DOHH2 (cell line): Measurements from ENCODE around the gene LRRC3.

Source experiments
- H3F3A ChIP-seq: fragments of 200-600 bp; sonication (generic), shearing (Covaris generic); 2 replicates; pipeline ENCODE4 v1.6.0; 2016; ENCODE audit warnings: antibody characterized with exemption, mild to moderate bottlenecking; ENCODE audit not compliant: control insufficient read depth, insufficient read depth
- H3K27ac ChIP-seq: fragments of 200-600 bp; sonication (generic); 2 replicates; pipeline ENCODE4 v1.5.1; 2014; ENCODE audit warnings: low read depth, mild to moderate bottlenecking, low read length, moderate library complexity
- H3K27me3 ChIP-seq: fragments of 200-600 bp; sonication (generic); 2 replicates; pipeline ENCODE4 v1.6.1; 2014; ENCODE audit warnings: mild to moderate bottlenecking, low read length, mixed read lengths; ENCODE audit not compliant: control insufficient read depth
- H3K36me3 ChIP-seq: fragments of 200-600 bp; sonication (generic); 2 replicates; pipeline ENCODE4 v1.6.1; 2014; ENCODE audit warnings: mild to moderate bottlenecking, low read length, moderate library complexity, mixed read lengths; ENCODE audit not compliant: control insufficient read depth
- H3K4me1 ChIP-seq: fragments of 200-600 bp; sonication (generic); 2 replicates; pipeline ENCODE4 v1.6.1; 2014; ENCODE audit warnings: mild to moderate bottlenecking, low read length, mixed read lengths; ENCODE audit not compliant: control insufficient read depth
- H3K4me2 ChIP-seq: fragments of 200-600 bp; sonication (generic); 2 replicates; pipeline ENCODE4 v1.6.0; 2014; ENCODE audit warnings: mild to moderate bottlenecking, low read length, moderate library complexity
- H3K4me3 ChIP-seq: fragments of 200-600 bp; sonication (generic); 2 replicates; pipeline ENCODE4 v1.5.1; 2014; ENCODE audit warnings: mild to moderate bottlenecking, low read length, mixed read lengths
- H3K79me2 ChIP-seq: fragments of 200-600 bp; sonication (generic); 2 replicates; pipeline ENCODE4 v1.6.1; 2014; ENCODE audit warnings: mild to moderate bottlenecking, low read length, mixed read lengths; ENCODE audit not compliant: control insufficient read depth
- H3K9me2 ChIP-seq: fragments of 200-600 bp; sonication (generic); replicated peaks from 2 replicates; pipeline ENCODE4 v1.6.1; 2014; ENCODE audit warnings: mild to moderate bottlenecking, low read length, mixed read lengths; ENCODE audit not compliant: control insufficient read depth
- H3K9me3 ChIP-seq: fragments of 200-600 bp; sonication (generic); 2 replicates; pipeline ENCODE4 v1.6.1; 2014; ENCODE audit warnings: antibody characterized with exemption, low read length, mixed read lengths; ENCODE audit not compliant: control insufficient read depth, insufficient read depth
- H4K20me1 ChIP-seq: fragments of 200-600 bp; sonication (generic); 2 replicates; pipeline ENCODE4 v1.6.0; 2014; ENCODE audit warnings: low read depth, mild to moderate bottlenecking, antibody characterized with exemption, low read length, moderate library complexity; ENCODE audit not compliant: control insufficient read depth, insufficient read depth
- EZH2phosphoT487 ChIP-seq: fragments of 200-600 bp; sonication (generic); IDR thresholded peaks from 2 replicates; pipeline ENCODE4 v1.6.1; 2017; ENCODE audit warnings: borderline replicate concordance, mild to moderate bottlenecking, antibody characterized with exemption, low read length, moderate library complexity, mixed read lengths
- TF ChIP-seq, protein P1 (sequence below): fragments of 200-600 bp; sonication (generic); IDR thresholded peaks from one replicate; pipeline ENCODE4 v1.5.1; 2014; ENCODE audit warnings: antibody characterized with exemption, mild to moderate bottlenecking, low read depth, low read length; ENCODE audit not compliant: poor library complexity, severe bottlenecking

LRRC3 gene

DNA sequence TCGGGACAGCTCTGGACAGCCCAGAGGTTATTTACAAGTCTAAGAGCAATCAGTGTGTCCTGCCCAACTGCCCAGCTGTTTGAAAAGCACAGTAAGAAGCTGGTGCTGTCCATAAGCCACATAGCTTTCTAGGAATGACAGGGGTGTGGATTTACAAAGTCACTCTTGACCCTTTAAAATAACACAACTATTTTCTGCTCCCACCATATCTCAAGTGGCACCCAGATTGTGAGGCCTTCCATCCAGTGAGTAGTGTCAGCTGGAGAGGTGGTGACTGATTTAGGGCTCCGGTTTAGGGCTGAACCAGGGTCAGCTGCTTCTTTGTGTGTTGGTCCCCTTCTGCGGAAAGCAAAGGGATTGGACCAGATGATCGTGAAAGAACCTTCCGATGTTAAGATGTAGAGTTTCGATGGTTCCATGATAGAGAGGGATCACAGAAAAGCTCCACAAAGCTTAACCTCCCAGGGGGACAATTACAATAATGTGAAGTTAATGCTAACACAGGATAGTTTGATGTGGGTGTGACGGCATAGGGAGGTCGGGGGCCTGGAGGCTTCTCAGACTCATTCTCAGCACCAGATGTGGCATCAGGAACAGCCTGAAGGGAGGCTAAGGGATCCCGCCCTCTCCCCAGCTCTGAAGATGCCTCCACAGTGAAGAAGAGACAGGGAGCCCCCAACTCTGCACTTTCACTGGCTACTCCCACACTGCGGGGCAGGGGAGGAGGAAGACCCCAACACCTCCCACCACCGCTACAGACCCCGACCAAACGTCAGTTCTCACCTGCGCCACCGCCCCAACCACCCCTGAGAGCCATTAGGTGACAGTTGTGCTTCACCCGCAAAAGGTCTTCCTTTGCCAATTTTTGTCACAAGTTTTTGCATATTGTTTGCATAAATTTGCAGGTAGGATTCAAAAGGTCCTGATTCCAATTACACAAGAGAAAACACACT, 40.6 kb downstream of the LRRC3 start:
- TF ChIP-seq EZH2phosphoT487 = no peak
- TF ChIP-seq, protein P1, sequence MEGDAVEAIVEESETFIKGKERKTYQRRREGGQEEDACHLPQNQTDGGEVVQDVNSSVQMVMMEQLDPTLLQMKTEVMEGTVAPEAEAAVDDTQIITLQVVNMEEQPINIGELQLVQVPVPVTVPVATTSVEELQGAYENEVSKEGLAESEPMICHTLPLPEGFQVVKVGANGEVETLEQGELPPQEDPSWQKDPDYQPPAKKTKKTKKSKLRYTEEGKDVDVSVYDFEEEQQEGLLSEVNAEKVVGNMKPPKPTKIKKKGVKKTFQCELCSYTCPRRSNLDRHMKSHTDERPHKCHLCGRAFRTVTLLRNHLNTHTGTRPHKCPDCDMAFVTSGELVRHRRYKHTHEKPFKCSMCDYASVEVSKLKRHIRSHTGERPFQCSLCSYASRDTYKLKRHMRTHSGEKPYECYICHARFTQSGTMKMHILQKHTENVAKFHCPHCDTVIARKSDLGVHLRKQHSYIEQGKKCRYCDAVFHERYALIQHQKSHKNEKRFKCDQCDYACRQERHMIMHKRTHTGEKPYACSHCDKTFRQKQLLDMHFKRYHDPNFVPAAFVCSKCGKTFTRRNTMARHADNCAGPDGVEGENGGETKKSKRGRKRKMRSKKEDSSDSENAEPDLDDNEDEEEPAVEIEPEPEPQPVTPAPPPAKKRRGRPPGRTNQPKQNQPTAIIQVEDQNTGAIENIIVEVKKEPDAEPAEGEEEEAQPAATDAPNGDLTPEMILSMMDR = no peak
- H3K9me3 ChIP-seq = peaks cover 8% of the 10 kb centered on the region
- no peaks in the 10 kb centered on the region for H3F3A ChIP-seq
- peaks cover 4% of the 10 kb centered on the region; the same call in 1 of the 2 replicates for H4K20me1 ChIP-seq
- H3K9me2 ChIP-seq = no peaks in the 10 kb centered on the region
- no peaks in the 10 kb centered on the region for H3K79me2 ChIP-seq
- H3K4me1 ChIP-seq = no peaks in the 10 kb centered on the region
- H3K36me3 ChIP-seq = no peaks in the 10 kb centered on the region
- no peak overlapping the region for H3K4me3 ChIP-seq
- no peaks in the 10 kb centered on the region for H3K27me3 ChIP-seq
- no peak overlapping the region for H3K4me2 ChIP-seq
- H3K27ac ChIP-seq = no peak overlapping the region

DNA sequence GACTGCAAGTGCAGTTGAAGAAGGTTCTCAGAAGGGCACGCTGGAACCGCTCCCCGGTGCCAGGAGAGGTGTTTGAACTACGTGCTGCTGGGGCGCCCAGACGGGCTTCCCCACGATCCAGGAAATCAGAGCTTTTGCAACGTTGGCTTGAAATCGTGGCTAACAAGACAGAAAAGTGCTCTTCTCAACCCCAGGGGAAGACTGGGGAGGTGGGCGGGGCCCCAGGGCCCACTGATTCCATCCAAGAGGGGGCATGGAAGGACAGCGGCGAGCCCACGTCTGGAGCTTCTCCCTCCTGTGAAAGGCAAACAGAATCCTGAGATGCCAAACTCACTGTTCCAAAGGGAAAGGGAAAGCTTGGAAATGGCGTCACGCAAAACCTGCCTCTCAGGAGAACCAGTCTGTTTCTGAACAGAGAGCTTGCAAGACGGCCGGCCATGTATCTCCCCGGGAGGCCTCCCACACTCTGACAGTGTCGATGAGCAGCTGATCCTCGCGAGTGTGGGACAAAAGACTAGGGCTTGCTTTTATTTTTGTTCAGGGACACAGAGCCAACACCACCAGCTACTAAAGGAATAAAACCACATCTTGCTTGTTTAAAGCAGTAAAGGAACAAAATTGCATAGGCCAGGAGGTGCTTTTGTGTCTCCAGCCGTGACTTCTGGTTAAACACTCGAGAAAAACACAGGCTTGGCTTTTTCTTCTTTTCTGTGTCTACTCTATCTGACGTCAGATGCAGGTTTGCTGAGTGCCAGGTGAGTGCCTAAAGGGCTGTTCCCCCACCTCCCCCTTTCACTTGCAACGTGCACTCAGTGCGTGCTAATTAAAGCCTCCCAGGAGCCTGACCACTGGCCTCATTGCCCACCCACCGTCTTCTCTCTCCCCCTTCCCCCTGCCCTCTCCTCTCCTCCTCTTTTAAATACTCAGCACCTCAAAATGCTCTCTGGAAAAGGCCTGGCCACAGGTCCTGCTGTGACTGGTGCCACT, 41.5 kb downstream of the LRRC3 start:
- Histone ChIP-seq H3K27ac (no peak overlapping the region), H3K9me3 (peaks cover 6% of the 10 kb centered on the region), H3K4me2 (no peak overlapping the region), H3F3A (no peaks in the 10 kb centered on the region), H3K9me2 (no peaks in the 10 kb centered on the region), H3K79me2 (no peaks in the 10 kb centered on the region), H3K27me3 (no peaks in the 10 kb centered on the region), H3K4me3 (no peak overlapping the region), H3K36me3 (no peaks in the 10 kb centered on the region), H4K20me1 (peaks cover 4% of the 10 kb centered on the region; the same call in 1 of the 2 replicates), H3K4me1 (no peaks in the 10 kb centered on the region)
- TF ChIP-seq, protein P1 = no peak
- TF ChIP-seq EZH2phosphoT487 = no peak

DNA sequence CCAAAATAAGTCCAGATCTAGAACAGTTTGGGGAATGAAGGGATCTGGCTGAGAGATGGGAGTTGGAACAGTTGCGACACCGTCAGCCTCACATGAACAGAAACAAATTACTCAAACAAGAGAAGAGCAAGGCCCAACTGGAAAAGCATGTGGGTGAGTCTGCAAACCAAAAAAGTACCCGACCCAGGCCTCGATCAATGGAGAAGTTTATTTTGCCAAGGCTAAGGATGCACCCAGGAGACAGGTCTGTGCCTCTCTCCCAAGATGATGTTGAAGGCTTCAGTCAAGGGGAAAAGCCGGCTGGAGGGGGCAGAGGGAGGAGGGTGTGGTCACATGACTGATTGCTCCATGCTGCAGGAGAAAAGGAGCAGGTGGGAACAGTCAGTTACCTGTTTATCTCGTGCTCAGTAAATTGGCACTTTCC, 42.4 kb downstream of the LRRC3 start:
- H3K4me1 ChIP-seq = no peaks in the 10 kb centered on the region
- H3K9me3 ChIP-seq = peaks cover 6% of the 10 kb centered on the region; the same call in 1 of the 2 replicates
- H3K27me3 ChIP-seq = no peaks in the 10 kb centered on the region
- no peak overlapping the region for H3K27ac ChIP-seq
- H3K4me3 ChIP-seq = no peak overlapping the region
- TF ChIP-seq, protein P1 = no peak
- TF ChIP-seq EZH2phosphoT487 = no peak
- no peak overlapping the region for H3K4me2 ChIP-seq
- H3F3A ChIP-seq = no peaks in the 10 kb centered on the region
- peaks cover 4% of the 10 kb centered on the region; the same call in 1 of the 2 replicates for H4K20me1 ChIP-seq
- no peaks in the 10 kb centered on the region for H3K9me2 ChIP-seq
- H3K79me2 ChIP-seq = no peaks in the 10 kb centered on the region
- H3K36me3 ChIP-seq = no peaks in the 10 kb centered on the region
